NCI-H1436 treated with DMSO at 0.1 percent for 48 hours (cell line): ENCODE results near the gene LARP1B.
"Not testable (repeated sequence)": the region's sequence is repeated elsewhere in the genome, so short reads cannot be mapped to it uniquely, and the experiment has no call there.

Experiments
- DNase-seq: peaks from one replicate; lab custom pipeline; 2025; lab: John Stamatoyannopoulos, UW

LARP1B gene

DNA sequence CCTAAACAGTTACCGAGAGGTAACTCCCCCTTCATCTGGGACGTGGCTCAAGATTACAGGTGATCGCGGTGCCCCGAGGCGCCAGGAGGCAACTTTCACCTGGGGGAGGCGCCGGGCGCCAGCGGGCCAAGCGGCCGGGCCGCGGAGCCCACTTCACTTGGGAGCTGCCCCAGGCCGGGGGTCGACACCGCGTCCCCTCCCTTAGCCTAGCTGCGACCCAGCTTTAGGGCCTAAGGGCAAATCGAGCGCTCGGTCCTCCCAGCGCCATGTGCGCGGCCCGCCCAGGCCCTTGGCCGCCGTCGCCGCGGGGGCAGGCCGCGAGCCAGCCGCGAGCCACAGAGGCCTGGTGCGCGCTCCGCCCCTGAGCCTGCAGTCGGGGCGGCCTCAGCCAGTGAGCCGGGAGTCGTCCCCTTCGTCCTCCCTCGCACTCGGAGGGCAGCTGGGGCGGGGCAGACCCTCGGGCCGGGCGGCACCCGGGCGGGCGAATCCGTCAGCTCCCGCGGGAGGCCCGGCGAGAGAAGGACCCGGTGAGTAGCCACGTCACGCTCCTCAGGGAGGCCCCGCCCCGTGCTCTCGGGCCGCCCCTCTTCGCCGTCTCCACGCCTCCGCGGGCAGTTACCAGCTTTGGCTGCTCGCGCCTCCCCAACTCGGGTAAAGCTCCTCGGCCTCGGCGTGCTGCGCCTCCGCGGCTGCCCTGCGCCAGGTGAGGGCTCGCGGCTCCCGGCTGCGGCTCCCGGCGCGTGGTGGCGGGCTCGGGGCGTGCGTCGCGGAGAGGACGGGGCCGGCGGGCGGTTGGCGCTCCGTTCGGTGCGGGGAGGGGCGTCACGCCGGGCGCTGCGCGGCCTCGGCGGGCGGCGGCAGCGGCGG, at the start of gene LARP1B:
TSS of gene LARP1B (plus strand) at position 614 of the 867 bp plus-strand sequence. CDS start 13,640 bp downstream, outside the sequence.
- DNase-seq, result peak; percentile 69

GRCh38 chr4:128025319-128025718, 35.8 kb upstream of the LARP1B start:
- no peak for DNase-seq

DNA sequence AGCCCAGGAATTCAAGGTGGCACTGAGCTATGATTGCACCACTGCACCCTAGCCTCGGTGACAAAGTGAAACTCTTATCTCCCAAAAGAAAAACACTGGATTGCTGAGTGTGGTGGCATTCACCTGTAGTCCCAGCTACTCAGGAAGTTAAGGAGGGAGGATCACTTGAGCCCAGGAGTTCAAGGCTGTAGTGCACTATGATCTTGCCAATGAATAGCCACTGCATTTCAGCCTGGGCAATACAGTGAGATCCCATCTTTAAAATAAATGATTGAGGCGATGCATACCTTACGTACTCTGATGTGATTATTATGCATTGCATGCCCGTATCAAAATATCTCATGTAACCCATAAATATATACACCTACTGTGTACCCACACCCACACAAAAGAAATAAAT, 31.2 kb upstream of the LARP1B start:
- DNase-seq, result no peak

DNA sequence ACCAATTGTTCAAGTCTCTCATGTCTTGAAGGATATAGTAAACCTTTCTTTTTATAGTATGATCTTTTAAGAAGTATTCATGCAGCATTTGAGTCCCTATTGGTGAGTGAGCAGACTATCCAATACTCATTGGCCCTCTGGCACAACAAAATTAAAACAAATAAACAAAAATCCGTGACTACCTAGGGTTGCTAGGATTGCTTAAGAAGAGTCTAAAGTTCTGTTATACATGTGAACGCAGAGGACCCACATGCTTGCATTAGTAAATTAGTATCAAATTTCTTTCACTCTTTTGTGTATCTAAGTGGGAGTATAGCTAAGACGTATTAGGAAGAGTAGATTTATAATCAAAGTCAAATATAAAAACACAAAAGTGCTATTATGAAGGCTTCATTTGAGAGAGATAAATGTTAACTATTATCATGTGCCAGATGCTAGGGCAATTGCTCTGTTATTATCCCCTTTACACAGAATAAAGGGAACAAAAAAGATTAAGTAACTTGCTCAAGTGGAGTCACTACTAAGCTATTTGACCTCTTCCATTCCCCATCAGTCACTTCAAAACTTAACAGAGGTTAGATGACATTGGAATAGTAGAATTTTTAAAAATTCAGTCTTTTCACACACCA, 29.2 kb upstream of the LARP1B start:
- DNase-seq, result peak; percentile 15

DNA sequence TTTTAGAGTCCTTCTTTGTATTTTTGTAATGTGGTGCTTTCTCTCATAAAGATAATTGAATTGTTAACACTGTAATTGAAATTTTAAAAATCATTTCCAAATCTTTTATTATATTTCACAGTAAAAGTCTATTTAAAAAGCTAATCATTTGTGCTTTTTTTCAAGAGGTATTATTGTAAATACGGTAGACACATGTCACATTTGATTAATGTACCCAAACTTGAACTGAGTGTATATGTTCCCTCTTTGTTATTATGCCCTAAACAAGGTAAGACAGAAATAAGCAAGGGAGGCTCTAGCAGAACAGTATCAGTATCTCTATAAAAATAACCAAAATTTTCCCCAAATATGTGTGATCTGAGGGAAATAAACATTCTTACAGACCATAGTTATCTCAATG, 21.5 kb upstream of the LARP1B start:
- no peak for DNase-seq

- DNase-seq, result not testable (repeated sequence)
Measured at GRCh38 chr4:128047019-128047418, 14.1 kb upstream of the LARP1B start.

DNA sequence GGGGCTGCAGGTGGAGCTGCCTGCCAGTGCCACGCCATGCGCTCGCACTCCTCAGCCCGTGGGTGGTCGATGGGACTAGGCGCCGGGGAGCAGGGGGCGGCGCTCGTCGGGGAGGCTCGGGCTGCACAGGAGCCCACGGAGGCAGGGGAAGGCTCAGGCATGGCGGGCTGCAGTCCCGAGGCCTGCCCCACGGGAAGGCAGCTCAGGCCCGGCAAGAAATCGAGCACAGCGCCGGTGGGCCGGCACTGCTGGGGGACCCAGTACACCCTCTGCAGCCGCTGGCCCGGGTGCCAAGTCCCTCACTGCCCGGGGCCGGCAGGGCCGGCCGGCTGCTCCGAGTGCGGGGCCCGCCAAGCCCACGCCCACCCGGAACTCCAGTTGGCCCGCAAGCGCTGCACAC, 13.6 kb upstream of the LARP1B start:
- not testable (repeated sequence) for DNase-seq

- not testable (repeated sequence) for DNase-seq
Measured at GRCh38 chr4:128051229-128051628, 9.9 kb upstream of the LARP1B start.

GRCh38 chr4:128054907-128055306, 6.2 kb upstream of the LARP1B start:
- not testable (repeated sequence) for DNase-seq

- DNase-seq, result not testable (repeated sequence)
Measured at GRCh38 chr4:128055441-128056206, 5.5 kb upstream of the LARP1B start.

GRCh38 chr4:128056396-128056795, 4.7 kb upstream of the LARP1B start:
- DNase-seq, result no peak

- DNase-seq, result no peak
Measured at GRCh38 chr4:128060121-128060698, 902 bp upstream of the LARP1B start.

DNA sequence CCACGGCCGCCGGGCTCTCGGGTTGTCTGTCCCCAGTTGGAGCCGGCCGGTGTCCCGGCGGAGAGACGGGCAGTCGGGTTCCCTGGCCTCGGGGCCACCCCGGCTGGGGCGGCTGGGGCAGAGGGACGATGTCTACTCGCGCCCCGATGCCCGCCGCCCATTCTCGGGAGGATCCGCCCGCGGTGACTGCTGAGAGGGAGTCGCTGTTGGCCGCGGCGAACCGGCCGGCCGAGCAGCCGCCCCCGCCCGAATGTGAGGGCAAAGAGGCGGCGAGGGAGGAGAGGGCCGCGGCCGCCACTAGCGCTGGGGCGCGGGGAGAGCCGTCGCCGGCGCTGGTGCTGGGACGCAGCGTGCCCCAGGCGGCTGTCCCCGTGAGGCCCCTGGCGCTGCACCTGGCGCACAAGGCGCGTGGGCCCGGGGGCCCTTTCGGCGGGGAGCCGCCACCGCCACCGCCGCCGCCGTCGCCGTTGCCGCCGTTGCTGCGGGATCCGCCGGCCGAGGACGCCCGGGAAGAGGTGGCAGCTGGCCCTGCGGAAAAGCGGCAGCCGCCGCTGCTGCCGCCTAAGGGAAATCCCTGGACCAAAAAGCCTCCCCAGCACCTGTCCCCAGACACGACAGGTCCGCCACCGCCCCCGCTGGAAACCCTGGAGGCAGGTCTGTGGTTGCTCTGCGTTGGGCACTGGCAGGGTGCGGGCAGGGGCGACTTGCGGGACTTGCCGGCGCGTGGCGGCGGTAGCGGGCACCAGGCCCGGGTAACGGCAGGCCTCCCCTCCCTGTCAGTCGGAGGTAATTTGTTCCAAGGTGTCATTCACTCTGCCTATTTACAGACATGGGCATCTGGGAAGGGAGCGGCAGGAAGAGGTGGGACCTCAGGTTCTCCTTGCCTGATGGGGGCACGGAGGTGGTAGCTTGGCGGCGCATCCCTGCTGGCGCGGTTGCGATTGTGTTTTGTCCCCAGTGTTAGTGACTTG, 739 bp downstream of the LARP1B start:
- peak; percentile 42 for DNase-seq

- DNase-seq, result not testable (repeated sequence)
Measured at GRCh38 chr4:128066453-128066820, 5.3 kb downstream of the LARP1B start.

DNA sequence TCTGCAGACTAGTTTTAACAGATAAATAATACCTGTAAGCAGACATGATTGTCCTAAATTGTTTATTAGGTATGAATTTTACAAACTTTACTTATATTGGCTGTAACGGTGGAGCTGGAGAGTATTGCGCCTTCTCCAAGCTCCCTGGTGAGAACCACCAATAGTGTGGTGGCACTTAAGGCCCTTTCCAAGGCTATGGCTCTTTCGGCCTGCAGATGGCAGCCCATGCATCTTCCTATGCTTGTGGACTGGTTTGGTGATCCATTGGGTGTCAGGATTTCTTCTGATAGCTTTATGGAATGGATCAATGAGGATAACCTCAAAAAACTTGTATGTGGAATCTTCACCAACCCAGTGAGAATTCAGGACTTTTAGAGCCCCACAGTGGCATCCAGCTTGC, 7.8 kb downstream of the LARP1B start:
- DNase-seq, result no peak

- no peak for DNase-seq
Measured at GRCh38 chr4:128076464-128076863, 15.4 kb downstream of the LARP1B start.

GRCh38 chr4:128095293-128095692, 34.2 kb downstream of the LARP1B start:
- not testable (repeated sequence) for DNase-seq

DNA sequence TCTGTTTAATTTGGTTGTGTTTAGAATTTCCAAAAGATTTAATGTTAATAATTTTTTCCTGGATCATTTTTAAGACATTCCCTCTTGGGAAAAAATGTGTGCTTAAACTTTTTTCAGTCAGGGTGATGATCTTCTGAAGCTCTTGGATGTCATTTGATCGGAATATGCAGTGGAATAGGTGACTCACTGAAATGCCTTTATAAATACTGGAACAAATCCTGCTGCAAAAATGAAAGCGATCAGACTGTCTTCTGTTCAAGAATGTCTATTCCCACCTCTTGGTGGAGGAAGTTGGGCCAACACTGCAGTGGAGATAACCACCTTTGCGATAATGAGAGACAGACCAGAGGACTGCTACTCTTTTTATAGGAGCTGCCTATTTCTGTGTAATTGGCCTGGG, 46.7 kb downstream of the LARP1B start:
- DNase-seq, result no peak

- no peak for DNase-seq
Measured at GRCh38 chr4:128123036-128123435, 61.9 kb downstream of the LARP1B start.

DNA sequence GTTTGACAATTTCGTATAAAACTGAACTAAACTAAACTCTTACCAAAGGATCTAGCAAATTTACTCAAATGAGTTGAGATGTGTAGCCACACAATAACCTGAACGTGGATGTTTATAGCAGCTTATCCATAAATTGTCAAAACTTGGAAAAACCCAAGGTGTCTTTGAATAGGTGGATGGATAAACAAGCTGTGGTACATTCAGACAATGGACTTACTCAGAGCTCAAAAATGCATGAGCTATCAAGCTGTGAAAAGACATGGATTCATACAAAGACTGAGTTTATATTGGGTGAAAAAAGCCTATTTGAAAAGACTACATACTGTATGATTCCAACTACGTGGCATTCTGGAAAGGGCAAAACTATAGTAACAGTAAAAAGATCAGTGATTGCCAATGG, 69.5 kb downstream of the LARP1B start:
- DNase-seq, result no peak

DNA sequence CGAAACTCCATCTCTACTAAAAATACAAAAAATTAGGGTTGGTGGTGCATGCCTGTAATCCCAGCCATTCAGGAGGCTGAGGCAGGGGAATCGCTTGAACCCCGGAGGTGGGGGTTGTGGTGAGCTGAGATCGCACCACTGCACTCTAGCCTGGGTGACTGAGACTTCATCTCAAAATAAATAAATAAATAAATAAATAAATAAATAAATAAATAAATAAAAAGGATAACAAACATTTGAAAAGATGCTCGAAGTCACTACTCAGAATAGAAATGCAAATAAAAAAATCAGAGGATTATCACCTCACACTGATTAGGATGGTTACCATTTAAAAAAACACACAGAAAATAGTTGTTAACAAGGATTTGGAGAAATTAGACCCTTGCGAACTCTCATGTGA, 73.8 kb downstream of the LARP1B start:
- DNase-seq, result no peak
